Keratinocyte (primary cell): ENCODE data around the gene TRIM14.

Experiments
- EZH2 ChIP-seq: IDR thresholded peaks from one replicate; pipeline ENCODE4 v1.6.1; 2012; ENCODE audit warnings: inconsistent platforms, mild to moderate bottlenecking, low read length, moderate library complexity
- TF ChIP-seq, protein P1 (sequence below), 3 experiments: IDR thresholded peaks in 1 of 3; conservative IDR thresholded peaks in 1 of 3; optimal IDR thresholded peaks in 1 of 3; 2 replicates in 2 of 3; 3 replicates in 1 of 3; pipeline versions ENCODE3 to v1.5.1; 2011; ENCODE audit warnings: low read length in 3 of 3, mild to moderate bottlenecking in 3 of 3, moderate library complexity in 2 of 3, control low read depth in 1 of 3, inconsistent platforms in 1 of 3; ENCODE audit not compliant: insufficient read depth in 2 of 3; ENCODE audit errors: extremely low read depth in 1 of 3

DNA sequence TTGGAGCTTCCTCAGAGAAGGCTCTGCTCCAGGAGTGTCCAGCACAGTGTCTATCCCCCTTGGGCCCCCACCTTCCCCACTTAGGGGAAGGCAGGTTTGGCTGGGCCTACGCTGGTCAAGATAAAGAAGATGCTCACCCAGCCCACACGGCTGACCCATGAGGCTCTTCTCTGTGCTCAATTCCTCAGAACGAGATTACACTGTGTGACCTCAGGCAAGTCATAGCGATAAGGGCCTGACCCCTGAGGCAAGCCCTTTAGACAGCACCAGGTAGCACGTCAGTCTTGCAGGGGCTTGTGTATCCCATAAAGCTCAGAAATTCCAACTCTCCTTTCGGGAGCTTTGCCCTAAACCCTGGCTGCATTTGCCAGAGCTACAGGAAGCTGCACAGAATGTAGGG is 40.8 kb upstream of the TRIM14 start:
- TF ChIP-seq, protein P1, sequence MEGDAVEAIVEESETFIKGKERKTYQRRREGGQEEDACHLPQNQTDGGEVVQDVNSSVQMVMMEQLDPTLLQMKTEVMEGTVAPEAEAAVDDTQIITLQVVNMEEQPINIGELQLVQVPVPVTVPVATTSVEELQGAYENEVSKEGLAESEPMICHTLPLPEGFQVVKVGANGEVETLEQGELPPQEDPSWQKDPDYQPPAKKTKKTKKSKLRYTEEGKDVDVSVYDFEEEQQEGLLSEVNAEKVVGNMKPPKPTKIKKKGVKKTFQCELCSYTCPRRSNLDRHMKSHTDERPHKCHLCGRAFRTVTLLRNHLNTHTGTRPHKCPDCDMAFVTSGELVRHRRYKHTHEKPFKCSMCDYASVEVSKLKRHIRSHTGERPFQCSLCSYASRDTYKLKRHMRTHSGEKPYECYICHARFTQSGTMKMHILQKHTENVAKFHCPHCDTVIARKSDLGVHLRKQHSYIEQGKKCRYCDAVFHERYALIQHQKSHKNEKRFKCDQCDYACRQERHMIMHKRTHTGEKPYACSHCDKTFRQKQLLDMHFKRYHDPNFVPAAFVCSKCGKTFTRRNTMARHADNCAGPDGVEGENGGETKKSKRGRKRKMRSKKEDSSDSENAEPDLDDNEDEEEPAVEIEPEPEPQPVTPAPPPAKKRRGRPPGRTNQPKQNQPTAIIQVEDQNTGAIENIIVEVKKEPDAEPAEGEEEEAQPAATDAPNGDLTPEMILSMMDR (optimal IDR thresholded peaks at IDR 0.05 in 1 of 3, IDR thresholded peaks at IDR 0.05 in 1 of 3, conservative IDR thresholded peaks at IDR 0.05 in 1 of 3; ENCODE audit: extremely low read depth in 1 of 3, insufficient read depth in 2 of 3, low read length in 3 of 3) = no peak
- no peak for TF ChIP-seq EZH2
